SK-N-SH (cell line): ENCODE data around the gene SLCO6A1. TPM values are rescaled to one million over a fixed set of nuclear protein-coding genes. Genes with fewer than 3 reads are reported as not detected.
A peak's percentile ranks its signal among the peaks of the same experiment; 100 is the strongest.

Experiments used
- CTCF ChIA-PET: fragments of 300-600, 350-600 bp; formaldehyde crosslinking; extraction: SDS; loops from one replicate; lab custom pipeline; 2021; lab: Yijun Ruan, JAX
- POLR2A ChIA-PET: fragments of 350-600 bp; sonication (Branson Sonifier 250); formaldehyde crosslinking; extraction: SDS; loops from one replicate; lab custom pipeline; 2020; ENCODE audit warnings: antibody characterized with exemption, inconsistent platforms; lab: Yijun Ruan, JAX
- DNase-seq: peaks from one replicate; pipeline ENCODE4 v3.0.0; 2012
- H2AFZ ChIP-seq: fragments of 200-600 bp; sonication (generic); 2 replicates; pipeline ENCODE4 v1.8.1; 2016; ENCODE audit warnings: antibody characterized with exemption, mild to moderate bottlenecking, low read depth
- H3F3A ChIP-seq: fragments of 200-600 bp; sonication (generic); replicated peaks from 2 replicates; pipeline ENCODE3; 2016; ENCODE audit warnings: antibody characterized with exemption, mild to moderate bottlenecking; ENCODE audit not compliant: insufficient read depth
- H3K27ac ChIP-seq, 2 experiments: fragments of 200-500 bp in 1 of 2; fragments of 200-600 bp in 1 of 2; sonication (Bioruptor generic) in 1 of 2; sonication (generic), shearing (Covaris generic) in 1 of 2; 2 replicates each; pipeline versions ENCODE4 v1.5.1 to v1.6.1; 2014 to 2016; ENCODE audit warnings: low read depth in 2 of 2, inconsistent platforms in 1 of 2, low read length in 1 of 2, mild to moderate bottlenecking in 1 of 2, mixed read lengths in 1 of 2
- H3K27me3 ChIP-seq: fragments of 200-600 bp; sonication (generic), shearing (Covaris generic); 2 replicates; pipeline ENCODE4 v1.6.1; 2016; ENCODE audit warnings: mixed run types; ENCODE audit not compliant: insufficient read depth
- H3K36me3 ChIP-seq, 2 experiments: fragments of 200-500 bp in 1 of 2; fragments of 200-600 bp in 1 of 2; sonication (Bioruptor generic) in 1 of 2; sonication (generic) in 1 of 2; replicated peaks in 1 of 2; 2 replicates each; pipeline versions ENCODE3 to v1.5.1; 2014 to 2016; ENCODE audit warnings: low read length in 1 of 2, mild to moderate bottlenecking in 1 of 2; ENCODE audit not compliant: insufficient read depth in 2 of 2, control insufficient read depth in 1 of 2
- H3K4me1 ChIP-seq, 2 experiments: fragments of 200-500 bp in 1 of 2; fragments of 200-600 bp in 1 of 2; sonication (Bioruptor generic) in 1 of 2; sonication (generic), shearing (Covaris generic) in 1 of 2; 2 replicates each; pipeline versions ENCODE4 v1.5.1 to v1.6.1; 2014 to 2016; ENCODE audit warnings: low read depth in 1 of 2, low read length in 1 of 2, mixed run types in 1 of 2; ENCODE audit not compliant: insufficient read depth in 2 of 2, control insufficient read depth in 1 of 2
- H3K4me2 ChIP-seq: fragments of 200-600 bp; sonication (generic), shearing (Covaris generic); 2 replicates; pipeline ENCODE4 v1.6.1; 2017; ENCODE audit warnings: mixed run types
- H3K4me3 ChIP-seq, 2 experiments: fragments of 200-500 bp in 1 of 2; fragments of 200-600 bp in 1 of 2; sonication (Bioruptor generic) in 1 of 2; sonication (generic), shearing (Covaris generic) in 1 of 2; 2 replicates each; pipeline versions ENCODE4 v1.5.1 to v1.8.1; 2014 to 2016; ENCODE audit warnings: low read depth in 2 of 2, inconsistent platforms in 1 of 2, low read length in 1 of 2, mild to moderate bottlenecking in 1 of 2, mixed read lengths in 1 of 2, moderate library complexity in 1 of 2
- H3K79me2 ChIP-seq: fragments of 200-600 bp; sonication (generic); 2 replicates; pipeline ENCODE4 v1.8.1; 2017; ENCODE audit warnings: mild to moderate bottlenecking; ENCODE audit not compliant: insufficient read depth
- H3K9ac ChIP-seq: fragments of 200-600 bp; sonication (generic); 2 replicates; pipeline ENCODE4 v1.6.1; 2017; ENCODE audit warnings: mixed run types
- H3K9me2 ChIP-seq: fragments of 200-600 bp; sonication (generic); 2 replicates; pipeline ENCODE4 v1.6.1; 2017; ENCODE audit warnings: mixed run types
- H3K9me3 ChIP-seq: fragments of 200-600 bp; sonication (generic); 2 replicates; pipeline ENCODE4 v1.6.1; 2017; ENCODE audit warnings: mixed run types, mild to moderate bottlenecking, moderate library complexity
- H4K20me1 ChIP-seq: fragments of 200-600 bp; sonication (generic); 2 replicates; pipeline ENCODE4 v1.6.1; 2017; ENCODE audit warnings: mild to moderate bottlenecking, mixed run types; ENCODE audit not compliant: insufficient read depth
- CTCF ChIP-seq: fragments of 200-600 bp; sonication (generic); IDR thresholded peaks from 2 replicates; pipeline ENCODE4 v1.6.1; 2017; ENCODE audit warnings: antibody characterized with exemption, mild to moderate bottlenecking, moderate library complexity
- ELF1 ChIP-seq: IDR thresholded peaks from 2 replicates; pipeline ENCODE4 v1.4.0; 2012
- FOXJ3 ChIP-seq: sonication (generic); formaldehyde crosslinking; IDR thresholded peaks from 2 replicates; pipeline ENCODE4 v1.5.1; 2020; ENCODE audit warnings: mild to moderate bottlenecking, missing genetic modification reagents
- FOXM1 ChIP-seq: IDR thresholded peaks from 2 replicates; pipeline ENCODE4 v1.4.0; 2012; ENCODE audit warnings: low read depth, mild to moderate bottlenecking
- IRF3 ChIP-seq: fragments of 150-350 bp; IDR thresholded peaks from 2 replicates; pipeline ENCODE4 v1.6.1; 2016; ENCODE audit warnings: mild to moderate bottlenecking, low read depth, low read length
- JUND ChIP-seq: IDR thresholded peaks from 2 replicates; pipeline ENCODE4 v1.4.0; 2012
- MEF2A ChIP-seq: IDR thresholded peaks from 2 replicates; pipeline ENCODE4 v1.4.0; 2012; ENCODE audit warnings: low read depth, borderline replicate concordance
- MXI1 ChIP-seq: IDR thresholded peaks from 2 replicates; pipeline ENCODE4 v1.6.1; 2012; ENCODE audit warnings: mild to moderate bottlenecking, low read depth, low read length, improper control_type of control experiment
- NFIC ChIP-seq: IDR thresholded peaks from 2 replicates; pipeline ENCODE4 v1.4.0; 2012; ENCODE audit warnings: borderline replicate concordance
- NRF1 ChIP-seq: IDR thresholded peaks from 2 replicates; pipeline ENCODE4 v1.6.1; 2012; ENCODE audit warnings: low read depth, mild to moderate bottlenecking, low read length
- POLR2AphosphoS5 ChIP-seq: IDR thresholded peaks from 2 replicates; pipeline ENCODE4 v1.6.1; 2012; ENCODE audit warnings: low read depth, low read length
- RAD21 ChIP-seq: IDR thresholded peaks from 2 replicates; pipeline ENCODE4 v1.6.1; 2012; ENCODE audit warnings: mild to moderate bottlenecking, low read length
- RCOR1 ChIP-seq: fragments of 150-350 bp; IDR thresholded peaks from 2 replicates; pipeline ENCODE4 v1.6.1; 2017; ENCODE audit warnings: antibody characterized with exemption, low read length
- SMC3 ChIP-seq: IDR thresholded peaks from 2 replicates; pipeline ENCODE4 v1.6.1; 2012; ENCODE audit warnings: low read depth, low read length, improper control_type of control experiment
- TCF12 ChIP-seq: IDR thresholded peaks from 2 replicates; pipeline ENCODE4 v1.4.0; 2012
- USF1 ChIP-seq: IDR thresholded peaks from 2 replicates; pipeline ENCODE4 v1.4.0; 2012; ENCODE audit warnings: low read depth, borderline replicate concordance
- ZBTB33 ChIP-seq: IDR thresholded peaks from 2 replicates; pipeline ENCODE4 v1.4.0; 2012; ENCODE audit warnings: low read depth, borderline replicate concordance
- WGBS: methylation state at CpG from one replicate; pipeline ENCODE4 v1.1.6; 2017; ENCODE audit warnings: low lambda C conversion rate; 5-methylcytosine and 5-hydroxymethylcytosine counted together
- polyA plus RNA-seq, 3 experiments: library from polyadenylated mRNA; depleted of rRNA; stranded (reverse); fragments of >200 nt; gene quantifications; 2 replicates each; pipeline ENCODE4 v1.2.3, GENCODE V29; 2012

The SLCO6A1 gene
- polyA plus RNA-seq, 1 of the 3 experiments (the other 2 are of a cell fraction), result not detected

GRCh38 chr5:102539562-102539961, 40.8 kb upstream of the SLCO6A1 start:
- Histone ChIP-seq H3K9me2 (no peaks in the 10 kb centered on the region), H3K4me3 (no peak overlapping the region), H3K79me2 (no peaks in the 10 kb centered on the region), H4K20me1 (no peaks in the 10 kb centered on the region), H3K4me2 (no peak overlapping the region), H3K9ac (no peak overlapping the region), H2AFZ (no peak overlapping the region), H3K36me3 (no peaks in the 10 kb centered on the region), H3K27me3 (no peaks in the 10 kb centered on the region), H3K27ac (no peak overlapping the region), H3K9me3 (no peaks in the 10 kb centered on the region), H3F3A (no peaks in the 10 kb centered on the region), H3K4me1 (no peaks in the 10 kb centered on the region; a peak in 1 of 4 replicates)
- 50% methylated on average over 1 of the region's 1 CpG for WGBS
- ChIA-PET POLR2A (no interaction called here), CTCF (interaction anchor here (0.7 to 4.1 kb wide), 3 partner anchors 30 to 600 kb away, joined by 3 to 37 read pairs (median 3); no protein-coding TSS in a partner anchor)
- no peak for DNase-seq
- TF ChIP-seq CTCF, result no peak

GRCh38 chr5:102537011-102537410, 38.2 kb upstream of the SLCO6A1 start:
- no peaks in the 10 kb centered on the region for H3F3A ChIP-seq
- H3K9me2 ChIP-seq, result no peaks in the 10 kb centered on the region
- H3K9me3 ChIP-seq, result no peaks in the 10 kb centered on the region
- H4K20me1 ChIP-seq, result no peaks in the 10 kb centered on the region
- no peak overlapping the region for H3K4me2 ChIP-seq
- CTCF ChIA-PET, result interaction anchor here (0.6 to 4.1 kb wide), 29 partner anchors 9 to 688 kb away, joined by 3 to 37 read pairs (median 4); partner anchors contain the start of gene PAM
- H3K4me3 ChIP-seq, result no peak overlapping the region
- WGBS, result 38% methylated on average over 1 of the region's 1 CpG
- POLR2A ChIA-PET, result interaction anchor here (1.3 kb wide), 1 partner anchor 144 kb away, joined by 3 read pairs; no protein-coding TSS in a partner anchor
- TF ChIP-seq IRF3 (no peak), JUND (no peak)
- TF ChIP-seq, all 33 proteins: peak for 0
- H3K36me3 ChIP-seq, result no peaks in the 10 kb centered on the region
- no peaks in the 10 kb centered on the region for H3K27me3 ChIP-seq
- H2AFZ ChIP-seq, result no peak overlapping the region; the same call in 1 of the 2 replicates
- no peaks in the 10 kb centered on the region for H3K79me2 ChIP-seq
- no peak overlapping the region for H3K27ac ChIP-seq
- H3K9ac ChIP-seq, result no peak overlapping the region
- no peak for DNase-seq
- no peaks in the 10 kb centered on the region; a peak in 1 of 4 replicates for H3K4me1 ChIP-seq

- H3K4me3 ChIP-seq, result no peak overlapping the region
- POLR2A ChIA-PET, result interaction anchor here (1.3 kb wide), 1 partner anchor 145 kb away, joined by 3 read pairs; no protein-coding TSS in a partner anchor
- peak; percentile 6 for DNase-seq
- TF ChIP-seq SMC3, result peak; percentile 54
- TF ChIP-seq ELF1, result no peak
- TF ChIP-seq MXI1, result no peak
- TF ChIP-seq ZBTB33, result no peak
- TF ChIP-seq FOXJ3, result no peak
- TF ChIP-seq RAD21, result peak; percentile 74
- no peak for TF ChIP-seq NFIC
- TF ChIP-seq TCF12, result no peak
- TF ChIP-seq RCOR1, result no peak
- TF ChIP-seq MEF2A, result no peak
- TF ChIP-seq POLR2AphosphoS5, result no peak
- TF ChIP-seq FOXM1, result no peak
- TF ChIP-seq USF1, result no peak
- no peak for TF ChIP-seq JUND
- TF ChIP-seq NRF1, result no peak
Observed at GRCh38 chr5:102536323-102536928, 37.6 kb upstream of the SLCO6A1 start.

More at GRCh38 chr5:102536323-102536928, 37.6 kb upstream of the SLCO6A1 start:
- Histone ChIP-seq H3K9me2 (no peaks in the 10 kb centered on the region), H3K4me2 (no peak overlapping the region), H3K27me3 (no peaks in the 10 kb centered on the region), H4K20me1 (no peaks in the 10 kb centered on the region), H3K9me3 (no peaks in the 10 kb centered on the region), H3K36me3 (no peaks in the 10 kb centered on the region), H3K27ac (no peak overlapping the region), H3K4me1 (no peaks in the 10 kb centered on the region; a peak in 1 of 4 replicates), H3K9ac (no peak overlapping the region), H3K79me2 (no peaks in the 10 kb centered on the region), H2AFZ (no peak overlapping the region; the same call in 1 of the 2 replicates), H3F3A (no peaks in the 10 kb centered on the region)
- CTCF ChIA-PET, result interaction anchor here (0.6 to 4.1 kb wide), 31 partner anchors 9 to 689 kb away, joined by 3 to 37 read pairs (median 4); partner anchors contain the start of gene PAM
